Osteocyte (in vitro differentiated cells): Measurements from ENCODE around the gene PACC1. TPM values are rescaled to one million over a fixed set of nuclear protein-coding genes. Genes with fewer than 3 reads are reported as not detected.

Experiments
- DNase-seq: peaks from one replicate; pipeline ENCODE4 v3.0.0; 2021; ENCODE audit warnings: mixed read lengths; ENCODE audit not compliant: unreplicated experiment; ENCODE audit errors: extremely low spot score
- H3K27ac Mint-ChIP-seq: one replicate; pipeline ENCODE4 v1.8.0; 2021; ENCODE audit warnings: mild to moderate bottlenecking, mixed read lengths; ENCODE audit not compliant: unreplicated experiment
- H3K27me3 Mint-ChIP-seq: one replicate; pipeline ENCODE4 v1.8.0; 2021; ENCODE audit warnings: mixed read lengths; ENCODE audit not compliant: unreplicated experiment
- H3K36me3 Mint-ChIP-seq: one replicate; pipeline ENCODE4 v1.8.0; 2021; ENCODE audit warnings: mixed read lengths; ENCODE audit not compliant: unreplicated experiment
- H3K4me1 Mint-ChIP-seq: one replicate; pipeline ENCODE4 v1.8.0; 2021; ENCODE audit warnings: mixed read lengths; ENCODE audit not compliant: unreplicated experiment
- H3K4me3 Mint-ChIP-seq: one replicate; pipeline ENCODE4 v1.8.0; 2021; ENCODE audit warnings: mild to moderate bottlenecking, moderate library complexity, mixed read lengths; ENCODE audit not compliant: unreplicated experiment
- H3K9me3 Mint-ChIP-seq: one replicate; pipeline ENCODE4 v1.8.0; 2021; ENCODE audit warnings: mixed read lengths; ENCODE audit not compliant: unreplicated experiment
- CTCF ChIP-seq: fragments of 200-600 bp; sonication (generic); IDR thresholded peaks from 2 replicates; pipeline ENCODE4 v1.5.0; 2021; ENCODE audit warnings: antibody characterized with exemption, mild to moderate bottlenecking, moderate library complexity
- total RNA-seq: library from RNA; stranded (reverse); gene quantifications from 2 replicates; pipeline ENCODE4 v1.2.1, GENCODE V29; 2021

Gene PACC1
- total RNA-seq, 1 donor from 2014 or later = 11.4 TPM

GRCh38 chr1:212432661-212433576 lies 18.2 kb upstream of the PACC1 start, which contains the start of gene NENF:
Gene NENF, plus strand, starts transcription at chr1:212432920. Its CDS starts 24 bp downstream, at chr1:212432944.
- H3K4me3 Mint-ChIP-seq = peak within 1 kb of the TSS; percentile 74
- no peaks in the 10 kb centered on the region for H3K36me3 Mint-ChIP-seq
- TF ChIP-seq CTCF = no peak
- peak within 1 kb of the TSS; percentile 64 for H3K27ac Mint-ChIP-seq
- no peaks in the 10 kb centered on the region for H3K9me3 Mint-ChIP-seq
- peaks cover 13% of the 10 kb centered on the region for H3K4me1 Mint-ChIP-seq
- no peaks in the 10 kb centered on the region for H3K27me3 Mint-ChIP-seq
- peak; percentile 90 for DNase-seq

- Mint-ChIP-seq H3K27ac (no peak overlapping the region), H3K36me3 (no peaks in the 10 kb centered on the region), H3K9me3 (no peaks in the 10 kb centered on the region), H3K4me1 (peaks cover 13% of the 10 kb centered on the region), H3K4me3 (peak overlapping the region; percentile 74), H3K27me3 (no peaks in the 10 kb centered on the region)
- no peak for TF ChIP-seq CTCF
- no peak for DNase-seq
Observed at GRCh38 chr1:212432272-212432660, 17.6 kb upstream of the PACC1 start.

- Mint-ChIP-seq H3K4me3 (peak overlapping the region; percentile 36), H3K27me3 (no peaks in the 10 kb centered on the region), H3K9me3 (no peaks in the 10 kb centered on the region), H3K27ac (no peak overlapping the region), H3K36me3 (no peaks in the 10 kb centered on the region), H3K4me1 (peaks cover 13% of the 10 kb centered on the region)
- TF ChIP-seq CTCF = no peak
- no peak for DNase-seq
Observed at GRCh38 chr1:212431644-212432043, 17.0 kb upstream of the PACC1 start.

GRCh38 chr1:212430955-212431394 lies 16.3 kb upstream of the PACC1 start:
- DNase-seq = no peak
- Mint-ChIP-seq H3K27ac (no peak overlapping the region), H3K9me3 (no peaks in the 10 kb centered on the region), H3K27me3 (no peaks in the 10 kb centered on the region), H3K4me3 (no peak overlapping the region), H3K4me1 (peaks cover 13% of the 10 kb centered on the region), H3K36me3 (no peaks in the 10 kb centered on the region)
- TF ChIP-seq CTCF = no peak

GRCh38 chr1:212430416-212430815 lies 15.7 kb upstream of the PACC1 start:
- H3K36me3 Mint-ChIP-seq = no peaks in the 10 kb centered on the region
- TF ChIP-seq CTCF = no peak
- H3K4me3 Mint-ChIP-seq = no peak overlapping the region
- no peaks in the 10 kb centered on the region for H3K27me3 Mint-ChIP-seq
- peaks cover 13% of the 10 kb centered on the region for H3K4me1 Mint-ChIP-seq
- DNase-seq = no peak
- H3K9me3 Mint-ChIP-seq = no peaks in the 10 kb centered on the region
- H3K27ac Mint-ChIP-seq = no peak overlapping the region
